Inferior parietal cortex (tissue), 1 donor: ENCODE results near the gene MTCL1.

Source experiments
- DNase-seq: peaks from one replicate; pipeline ENCODE4 v3.0.0-alpha.2; 2016; ENCODE audit errors: extremely low spot score

Gene MTCL1

DNA sequence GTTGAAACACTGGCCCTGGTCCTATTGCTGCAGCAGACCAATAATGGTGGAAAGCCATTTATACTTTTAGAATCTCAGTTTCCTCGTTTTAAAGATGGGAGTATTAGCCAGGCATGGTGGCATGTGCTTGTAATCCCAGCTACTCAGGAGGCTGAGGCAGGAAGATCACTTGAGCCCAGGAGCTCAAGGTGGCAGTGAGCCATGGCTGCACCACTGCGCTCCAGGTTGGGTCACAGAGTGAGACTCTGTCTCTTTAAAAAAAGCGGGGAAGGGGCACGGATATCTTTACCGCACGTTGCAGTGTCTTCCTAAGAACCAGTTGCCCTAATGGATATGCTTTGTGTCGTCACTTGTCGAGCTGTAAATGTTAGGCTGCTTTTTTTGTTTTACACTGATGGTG is 8.3 kb downstream of the MTCL1 start:
- no peak for DNase-seq

DNA sequence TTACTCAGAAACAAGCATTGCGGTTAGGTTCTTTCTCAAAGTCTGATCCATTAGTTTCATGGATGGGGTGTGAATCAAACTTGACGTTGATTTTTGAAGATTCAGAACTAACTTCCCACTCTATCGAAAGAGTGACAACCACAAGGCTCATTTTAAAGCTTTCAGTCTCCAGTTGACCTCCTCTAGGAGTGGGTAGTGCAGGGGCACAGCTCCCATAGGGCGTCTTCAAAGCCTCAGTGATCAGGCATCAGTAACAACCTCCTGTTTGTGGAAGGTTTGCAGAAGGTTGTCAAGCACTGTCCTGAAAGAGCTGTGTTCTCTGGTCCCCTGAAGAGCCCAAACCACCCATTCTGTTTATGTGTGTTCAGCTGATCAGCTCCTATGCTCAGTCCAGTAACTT is 10.2 kb downstream of the MTCL1 start:
- DNase-seq, result no peak

DNA sequence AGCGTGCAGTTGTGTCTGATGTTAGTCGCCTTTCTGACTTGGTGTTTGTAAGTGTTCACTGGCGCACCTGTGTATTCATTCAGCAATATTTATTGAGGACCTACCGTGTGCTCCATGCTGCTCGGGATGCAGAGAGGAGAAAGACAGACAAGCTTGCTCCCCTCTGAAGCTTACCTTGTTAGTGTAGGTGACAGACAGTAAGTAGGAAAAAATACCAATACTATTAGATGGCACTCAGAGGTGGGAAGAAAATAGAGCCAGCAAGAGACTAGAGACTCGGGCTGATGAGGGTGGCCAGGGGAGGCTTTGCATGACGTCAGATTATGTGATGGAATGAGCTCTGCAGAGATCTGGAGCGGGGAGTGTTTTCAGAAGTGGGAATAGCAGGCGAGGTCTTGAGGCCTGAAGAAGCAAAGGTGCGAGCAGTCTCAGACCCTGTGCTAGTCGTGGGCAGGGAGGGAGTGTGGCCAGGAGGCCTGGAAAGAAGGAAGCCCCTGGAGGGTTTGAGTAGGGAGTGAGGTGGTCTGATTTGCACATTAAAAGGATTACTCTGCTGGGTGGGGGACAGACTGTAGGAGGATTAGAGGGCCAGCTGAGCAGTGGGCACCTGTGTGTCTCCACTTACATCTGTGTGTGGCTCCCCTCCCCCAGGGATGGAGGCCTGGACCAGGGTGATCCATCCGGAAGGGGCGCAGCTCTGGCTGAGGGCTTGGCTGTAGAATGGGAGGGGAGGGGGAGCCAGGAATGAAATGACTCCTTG is 11.8 kb downstream of the MTCL1 start:
- DNase-seq, result no peak

DNA sequence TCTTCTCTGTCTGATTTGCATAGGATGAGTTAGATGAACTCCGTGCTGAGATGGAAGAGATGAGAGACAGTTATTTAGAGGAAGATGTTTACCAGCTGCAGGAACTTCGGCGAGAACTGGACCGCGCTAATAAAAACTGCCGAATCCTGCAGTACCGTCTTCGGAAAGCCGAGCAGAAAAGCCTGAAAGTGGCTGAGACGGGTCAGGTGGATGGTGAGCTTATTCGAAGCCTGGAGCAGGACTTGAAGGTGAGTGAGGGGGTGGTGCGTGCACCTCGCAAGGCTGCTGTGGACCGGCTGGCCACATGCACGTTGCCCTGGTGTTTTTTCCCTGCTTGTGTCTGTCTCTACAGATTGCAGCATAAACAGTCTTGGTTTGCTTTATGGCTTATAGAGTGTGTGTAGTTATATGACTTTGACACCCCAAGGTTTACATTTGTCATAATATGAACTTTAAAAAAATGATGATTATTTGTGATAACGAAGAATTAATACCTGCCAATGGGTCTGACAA is 13.1 kb downstream of the MTCL1 start:
- DNase-seq, result no peak

DNA sequence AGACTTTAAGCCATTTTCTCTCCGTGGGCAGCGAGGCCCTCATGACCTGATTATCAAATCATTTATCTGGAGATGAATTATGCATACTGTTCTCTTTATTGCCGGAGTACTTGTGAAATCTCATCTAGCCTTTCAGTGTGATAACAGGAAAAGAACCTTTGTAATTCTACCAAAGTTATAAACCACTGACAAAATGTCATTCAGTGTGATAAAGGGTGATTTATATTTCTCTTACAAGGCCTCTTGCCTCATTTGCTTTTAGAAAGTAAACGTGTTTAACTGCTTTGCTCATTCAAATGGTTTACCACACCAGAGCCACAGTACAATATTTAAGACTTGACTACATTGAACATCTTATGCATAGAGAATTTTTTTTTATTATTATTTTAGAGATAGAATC is 13.8 kb downstream of the MTCL1 start:
- DNase-seq, result no peak

DNA sequence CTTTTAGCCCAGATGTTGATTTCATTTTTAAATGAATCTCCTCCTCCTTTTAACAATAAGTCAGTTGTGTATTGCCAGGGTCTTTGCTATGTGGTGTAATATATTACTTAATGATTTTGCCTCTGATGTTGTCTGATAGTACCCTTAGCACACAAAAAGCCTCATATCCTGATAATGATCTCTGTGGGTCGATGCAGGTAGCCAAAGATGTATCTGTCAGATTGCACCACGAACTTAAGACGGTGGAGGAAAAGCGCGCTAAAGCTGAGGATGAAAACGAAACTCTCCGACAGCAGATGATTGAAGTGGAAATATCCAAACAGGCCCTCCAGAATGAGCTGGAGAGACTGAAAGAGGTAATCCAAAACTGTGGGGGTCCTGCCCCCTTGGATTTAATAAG is 14.8 kb downstream of the MTCL1 start:
- no peak for DNase-seq

DNA sequence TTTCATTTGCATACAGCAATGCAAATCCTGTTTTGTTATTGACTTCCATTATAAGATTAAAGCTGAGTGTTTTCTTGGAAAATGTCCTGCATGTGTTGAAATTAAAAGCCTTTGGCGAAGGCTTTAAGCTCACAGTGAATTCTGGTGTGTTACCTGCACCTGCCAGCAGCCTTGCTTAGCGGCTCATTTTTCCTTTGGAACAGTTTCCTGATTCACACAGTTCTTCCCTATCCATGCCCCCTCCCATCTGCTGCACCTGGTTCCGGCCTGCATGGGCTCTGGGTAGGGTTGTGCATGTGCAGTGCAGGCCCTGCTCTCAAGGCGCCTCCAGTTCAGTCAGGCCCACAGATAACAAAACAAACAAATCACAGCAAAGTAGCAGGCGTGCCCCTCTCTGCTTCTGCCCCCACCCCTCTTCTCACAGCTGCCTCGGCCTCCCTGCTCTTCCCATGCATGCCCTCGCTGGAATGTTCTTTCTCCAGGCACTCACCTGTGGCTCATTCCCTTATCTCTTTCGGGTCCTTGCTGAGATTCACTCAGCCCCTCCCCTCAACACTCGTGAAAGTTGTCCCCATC is 15.8 kb downstream of the MTCL1 start:
- no peak for DNase-seq

DNA sequence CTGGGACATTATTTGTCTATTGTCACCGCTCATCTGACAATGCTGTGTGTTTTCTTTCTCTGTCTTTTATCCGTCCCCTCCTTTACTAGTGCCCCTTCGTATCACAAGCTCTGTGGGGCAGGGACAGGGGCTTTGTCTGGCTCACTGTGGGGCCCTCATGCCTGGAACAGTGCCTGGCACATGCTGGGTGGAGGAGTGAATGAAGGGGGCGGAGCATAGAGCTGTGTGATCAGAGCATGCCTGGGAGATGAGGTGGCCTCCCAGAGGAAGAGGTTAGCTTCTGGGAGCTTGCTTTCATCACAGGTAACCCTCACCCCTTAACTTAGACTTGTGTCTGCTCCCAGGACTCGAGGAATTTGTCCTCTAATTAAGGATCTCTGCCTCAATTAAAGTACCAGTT is 16.4 kb downstream of the MTCL1 start:
- no peak for DNase-seq

DNA sequence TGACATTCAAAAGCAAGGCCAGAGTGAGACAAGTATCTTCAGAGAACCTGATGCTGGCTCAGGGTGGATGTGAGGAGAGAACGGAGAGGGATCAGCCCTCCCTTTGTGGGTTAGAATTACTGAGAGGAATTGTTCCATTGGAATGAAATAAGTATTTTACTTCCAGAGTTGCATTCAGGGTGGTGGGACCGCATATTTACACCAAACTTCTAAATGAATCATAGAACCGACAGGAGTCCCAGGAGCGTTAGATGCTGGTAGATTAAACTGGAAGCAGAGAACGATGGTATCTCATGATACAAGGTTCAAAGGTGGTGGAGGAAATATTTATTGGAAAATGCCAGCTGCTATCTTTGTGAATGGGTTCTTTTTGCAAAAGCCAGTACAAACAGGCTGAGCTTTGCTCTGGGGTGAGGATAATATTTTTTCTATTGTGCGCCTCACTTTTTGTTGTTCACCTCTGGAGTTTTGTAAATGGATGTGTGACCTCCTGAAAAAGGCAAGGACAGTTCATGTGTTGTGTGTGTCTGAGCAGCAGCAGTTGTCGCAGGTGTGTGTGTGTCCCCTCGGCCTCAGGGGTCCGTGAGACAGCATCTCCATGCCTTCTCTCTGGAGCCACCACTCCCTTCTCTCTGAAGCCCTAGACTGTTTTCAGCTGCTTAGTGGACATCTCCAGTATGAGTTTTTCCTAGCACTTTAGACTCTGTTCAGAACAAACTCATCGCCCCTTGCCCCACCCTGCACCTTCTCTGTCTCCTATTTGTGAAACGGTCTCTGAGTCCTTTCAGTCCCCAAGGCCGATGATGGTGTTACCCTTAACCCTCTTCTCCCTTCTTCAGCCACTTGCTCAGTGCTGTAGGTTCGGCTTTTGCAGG is 17.8 kb downstream of the MTCL1 start:
- DNase-seq, result no peak

DNA sequence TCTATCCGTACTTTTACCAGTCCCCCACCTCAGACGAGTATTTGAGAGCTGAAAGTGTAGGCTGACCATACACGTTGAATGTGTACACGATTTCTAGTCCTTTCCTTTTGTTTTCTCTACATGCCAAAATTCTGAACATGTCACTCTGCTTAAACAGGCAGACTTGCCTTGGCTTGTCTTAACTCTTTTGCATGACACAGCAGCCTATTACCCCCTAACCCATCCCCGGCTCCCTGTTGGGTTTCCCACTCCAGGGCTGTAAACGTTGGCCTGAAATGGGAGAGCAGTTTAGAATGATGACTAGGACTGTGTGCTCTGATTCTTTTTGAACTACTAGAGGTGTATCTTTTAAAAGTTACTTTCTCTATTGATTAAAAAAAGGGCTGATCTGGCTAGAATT is 19.1 kb downstream of the MTCL1 start:
- DNase-seq, result no peak

DNA sequence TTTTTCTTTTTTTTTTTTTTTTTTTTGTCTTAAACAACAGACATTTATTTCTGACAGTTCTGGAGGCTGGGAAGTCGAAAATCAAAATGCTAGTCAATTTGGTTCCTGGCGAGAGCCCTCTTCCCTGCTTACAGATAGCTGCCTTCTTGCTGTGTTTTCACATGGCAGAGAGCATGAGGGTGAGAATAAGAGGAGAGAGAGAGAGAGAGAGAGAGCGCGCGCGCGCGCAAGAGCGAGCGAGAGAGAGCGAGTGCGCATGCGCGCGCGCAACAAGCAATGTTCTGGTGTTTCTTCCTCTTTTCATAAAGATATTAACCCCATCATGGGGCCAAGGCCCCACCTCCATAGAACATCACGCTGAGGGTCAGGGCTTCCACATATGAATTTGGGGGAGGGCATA is 20.9 kb downstream of the MTCL1 start:
- DNase-seq, result no peak

DNA sequence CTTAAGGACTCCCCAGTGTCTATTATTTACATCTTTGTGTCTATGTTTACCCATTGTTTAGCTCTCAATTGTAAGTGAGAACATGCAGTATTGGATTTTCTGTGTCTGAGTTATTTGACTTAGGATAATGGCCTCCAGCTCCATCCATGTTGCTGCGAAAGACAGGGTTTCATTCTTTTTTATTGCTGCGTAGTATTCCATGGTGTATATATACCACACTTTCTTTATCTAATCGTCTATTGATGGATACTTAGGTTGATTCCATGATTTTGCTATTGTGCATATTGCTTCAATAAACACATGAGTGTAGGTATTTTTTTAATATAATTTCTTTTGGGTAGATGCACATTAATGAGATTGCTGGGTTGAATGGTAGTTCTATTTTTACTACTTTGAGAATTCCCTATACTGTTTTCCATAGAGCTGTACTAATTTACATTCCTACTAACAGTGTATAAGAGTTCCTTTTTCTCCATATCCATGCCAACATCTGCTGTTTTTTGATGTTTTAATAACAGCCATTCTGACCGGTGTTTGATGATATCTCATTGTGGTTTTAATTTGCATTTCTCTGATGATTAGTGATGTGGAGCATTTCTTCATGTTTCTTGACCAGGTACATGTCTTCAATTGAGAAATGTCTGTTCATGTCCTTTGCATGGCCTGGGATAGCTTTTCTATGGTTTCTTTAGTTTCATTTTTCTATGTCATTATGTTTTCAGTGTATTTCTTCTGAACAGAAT is 21.8 kb downstream of the MTCL1 start:
- DNase-seq, result no peak

DNA sequence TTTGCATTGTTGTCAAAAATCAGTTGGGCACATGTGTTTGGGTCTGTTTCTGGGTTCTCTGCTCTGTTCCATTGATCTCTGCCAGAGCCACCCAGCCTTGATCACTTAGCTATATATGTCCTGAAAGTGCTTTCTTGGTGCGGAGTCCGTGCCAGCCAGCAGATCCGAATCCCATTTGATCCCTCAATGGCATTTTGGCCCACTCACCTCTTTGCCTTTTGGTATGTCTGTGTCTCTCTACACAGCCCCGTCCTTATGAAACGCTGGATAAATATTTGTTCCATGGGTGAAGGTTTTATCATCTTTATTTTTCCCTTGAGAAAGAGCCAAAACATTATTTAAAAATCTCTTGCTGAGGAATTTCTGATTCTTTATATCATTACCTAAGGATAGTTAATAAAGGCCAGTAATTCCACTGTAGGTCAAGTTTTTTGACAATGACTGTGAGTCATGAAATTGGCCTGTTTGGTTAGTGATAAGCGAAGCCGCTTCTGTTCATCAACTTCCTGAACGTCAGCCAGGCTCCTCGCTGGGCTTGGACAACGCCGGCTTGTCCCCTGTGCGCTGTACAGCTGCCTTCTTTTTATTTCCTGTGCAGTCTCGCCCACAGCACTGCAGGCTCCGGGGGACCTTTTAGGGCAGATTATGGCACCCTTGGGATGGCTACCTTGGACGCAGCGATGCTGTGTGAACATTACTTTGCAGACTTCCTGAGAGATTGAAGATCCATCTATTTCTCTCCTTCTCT is 24.9 kb downstream of the MTCL1 start:
- no peak for DNase-seq

DNA sequence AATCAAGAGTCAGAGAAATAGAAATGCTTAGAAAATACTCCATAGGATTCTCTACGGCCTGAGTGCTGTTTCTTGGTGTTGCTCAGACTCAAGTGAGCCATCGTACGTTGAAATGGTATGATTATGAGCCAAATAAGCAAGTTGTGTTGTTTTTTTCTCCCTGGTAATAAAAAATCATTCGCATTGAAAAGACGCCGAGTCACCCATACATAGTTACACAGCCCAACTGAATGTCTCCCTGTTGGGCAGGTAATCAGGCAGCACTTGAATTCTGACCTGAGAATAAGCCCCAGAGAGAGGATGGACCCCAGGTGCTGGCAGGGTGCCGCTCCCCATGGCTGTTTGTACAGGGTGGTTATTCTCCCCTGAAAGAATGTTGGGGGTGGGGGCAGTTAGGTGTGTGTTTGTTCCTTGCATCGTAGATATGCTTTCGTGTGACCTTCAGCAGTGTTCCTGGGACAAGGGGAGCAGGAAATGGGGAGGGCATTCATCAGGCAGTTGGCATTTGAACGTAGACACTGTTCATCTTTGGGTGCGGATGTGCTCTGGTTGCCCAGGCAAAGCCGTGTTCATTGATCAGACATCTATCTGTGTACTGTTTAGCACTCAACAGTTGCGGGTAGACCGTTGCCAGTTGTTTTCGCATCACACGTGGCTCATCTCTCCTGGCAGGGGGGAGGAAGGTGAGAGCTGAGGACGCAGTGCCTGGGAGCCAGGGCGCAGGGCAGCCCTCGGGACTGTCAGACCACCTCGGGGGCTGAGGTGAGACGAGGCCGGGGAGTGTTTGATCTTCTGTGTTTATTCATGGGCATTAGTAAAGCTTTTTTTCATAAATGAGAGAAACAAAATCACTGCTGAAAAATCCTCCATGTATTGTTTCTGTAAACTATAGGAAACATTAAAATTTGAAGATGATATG is 27.3 kb downstream of the MTCL1 start:
- DNase-seq, result no peak

DNA sequence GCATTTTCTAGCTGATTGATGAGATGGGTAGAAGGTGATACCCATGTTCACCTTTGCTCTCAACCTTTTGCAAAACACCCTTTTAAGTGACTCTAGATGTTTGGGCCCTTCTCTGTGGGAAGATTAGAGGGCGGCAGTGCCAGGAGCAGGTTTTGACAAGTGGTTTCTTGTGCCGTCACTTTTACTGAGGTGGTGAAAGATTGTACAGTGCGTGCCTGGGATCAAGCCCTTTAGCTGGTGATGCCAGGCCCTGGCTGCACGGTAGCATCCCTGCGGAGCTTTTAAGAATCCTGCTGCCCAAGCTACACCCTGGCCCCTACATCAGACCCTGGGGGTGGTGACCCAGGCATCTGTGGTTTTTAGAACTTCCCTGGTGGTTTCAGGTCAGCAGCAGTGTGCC is 29.1 kb downstream of the MTCL1 start:
- DNase-seq, result no peak

DNA sequence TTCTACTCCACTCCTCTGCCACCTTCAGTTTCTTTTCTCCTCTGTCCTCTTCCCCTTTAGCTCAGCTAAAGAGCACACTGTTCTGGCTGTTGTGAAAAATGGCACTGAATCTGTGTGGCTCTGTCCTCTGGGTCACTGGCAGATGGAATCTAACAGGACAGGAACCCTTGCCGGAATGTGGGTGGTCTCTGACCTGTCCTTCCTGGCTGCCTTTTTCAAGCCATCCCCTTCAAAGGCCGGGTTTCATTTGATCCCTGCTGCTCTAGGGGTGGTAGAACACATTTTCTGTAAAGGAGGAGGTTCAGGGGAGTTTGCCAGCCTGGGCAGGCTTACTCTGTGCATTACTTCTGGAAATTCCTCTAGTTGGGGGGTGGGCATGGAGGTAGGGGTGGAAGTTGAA is 29.9 kb downstream of the MTCL1 start:
- no peak for DNase-seq

DNA sequence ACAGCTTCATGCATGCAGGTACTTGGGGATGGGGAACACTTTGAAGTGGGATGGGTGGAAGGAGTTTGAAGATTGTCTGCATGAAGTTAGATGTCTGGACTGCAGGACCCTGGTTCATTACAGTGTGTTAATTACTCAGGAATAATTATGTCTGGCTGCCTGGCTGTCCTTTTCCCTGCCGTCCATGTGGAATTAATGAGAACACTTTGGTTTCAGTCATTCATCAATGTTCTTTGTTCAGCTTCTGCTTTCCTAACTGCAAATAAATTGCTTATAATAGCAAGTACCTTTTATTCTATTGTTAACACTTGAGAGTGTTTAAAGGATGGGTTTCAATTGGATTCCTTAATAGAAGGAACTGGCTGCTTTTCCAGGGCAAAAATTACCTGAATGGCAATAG is 35.8 kb downstream of the MTCL1 start:
- DNase-seq, result no peak

DNA sequence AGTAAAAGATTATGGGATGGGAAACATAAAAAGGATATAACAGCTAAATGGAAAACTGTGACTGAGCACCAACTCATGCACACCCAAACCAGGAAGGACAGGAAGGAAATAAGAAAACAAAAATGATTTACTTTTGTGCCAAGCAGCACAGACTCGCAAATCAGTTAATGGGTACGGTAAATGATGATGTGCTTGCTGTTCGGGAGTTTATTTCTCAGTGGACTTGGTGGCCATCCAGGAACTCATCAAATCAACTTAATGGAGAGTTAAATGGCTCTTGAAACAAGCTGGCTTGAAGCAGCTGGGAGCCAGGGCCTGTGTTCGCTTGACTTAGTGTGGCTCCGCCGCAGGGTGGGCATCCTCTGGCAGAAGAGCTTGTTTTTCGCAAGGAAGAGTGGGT is 36.2 kb downstream of the MTCL1 start:
- DNase-seq, result no peak

DNA sequence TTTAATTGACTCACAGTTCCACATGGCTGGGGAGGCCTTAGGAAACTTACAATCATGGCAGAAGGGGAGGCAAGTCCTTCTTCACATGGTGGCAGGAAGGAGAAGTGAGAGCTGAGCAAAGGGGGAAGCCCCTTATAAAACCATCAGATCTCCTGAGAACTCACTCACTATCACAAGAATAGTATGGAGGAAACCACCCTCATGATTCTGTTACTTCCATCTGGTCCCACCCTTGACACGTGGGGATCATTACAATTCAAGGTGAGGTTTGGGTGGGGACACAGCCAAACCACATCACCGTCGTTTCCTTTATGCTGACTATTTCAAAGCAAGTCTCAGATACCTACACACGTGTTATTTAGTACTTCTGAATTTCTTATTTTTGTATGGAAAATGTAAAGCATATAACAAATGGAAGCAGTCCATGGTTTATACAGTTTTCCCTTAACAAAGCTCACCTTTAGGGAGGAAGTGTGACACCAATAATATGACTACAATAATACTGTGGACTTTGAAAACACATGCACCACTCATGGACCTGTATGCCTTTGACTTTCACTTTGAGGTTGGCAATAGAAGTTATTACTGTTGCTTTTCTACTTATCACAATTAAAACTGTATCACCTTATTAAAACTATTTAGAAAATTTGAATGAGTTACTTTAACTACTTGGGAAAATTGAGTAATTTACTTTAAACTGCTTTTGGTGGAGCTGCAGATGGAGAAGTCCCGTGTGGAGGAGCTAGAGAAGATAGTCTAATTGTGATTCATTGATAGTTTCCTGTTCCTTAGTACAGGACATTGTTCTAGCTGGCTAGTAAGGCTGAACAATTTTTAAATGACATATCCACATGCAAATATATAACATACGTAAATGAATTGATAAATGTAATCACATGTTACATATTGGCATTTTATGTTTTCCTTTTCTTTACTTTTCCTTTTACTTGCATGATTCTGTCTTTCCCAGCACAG is 37.3 kb downstream of the MTCL1 start:
- no peak for DNase-seq
